ENCODE measurements around the gene ONECUT1.

Gene ONECUT1

GRCh38 chr15:52733696-52734255 is 56.4 kb downstream of the ONECUT1 start:
- no peak for DNase-seq (ENCODE audit: low spot score)

- no peak for DNase-seq (ENCODE audit: low spot score)
Measured at GRCh38 chr15:52733088-52733487, 57.0 kb downstream of the ONECUT1 start.

GRCh38 chr15:52732551-52732950 is 57.6 kb downstream of the ONECUT1 start:
- no peak for DNase-seq (ENCODE audit: low spot score)

- no peak for DNase-seq (ENCODE audit: low spot score)
Measured at GRCh38 chr15:52731732-52732470, 58.2 kb downstream of the ONECUT1 start.

- DNase-seq (ENCODE audit: low spot score) = no peak
Measured at GRCh38 chr15:52731004-52731403, 59.1 kb downstream of the ONECUT1 start.

- no peak for DNase-seq (ENCODE audit: low spot score)
Measured at GRCh38 chr15:52730594-52730993, 59.5 kb downstream of the ONECUT1 start.

GRCh38 chr15:52730173-52730572 is 60.0 kb downstream of the ONECUT1 start:
- DNase-seq (ENCODE audit: low spot score) = no peak

- no peak for DNase-seq (ENCODE audit: low spot score)
Measured at GRCh38 chr15:52728899-52729298, 61.2 kb downstream of the ONECUT1 start.

GRCh38 chr15:52727815-52728214 is 62.3 kb downstream of the ONECUT1 start:
- no peak for DNase-seq (ENCODE audit: low spot score)

- DNase-seq (ENCODE audit: low spot score) = no peak
Measured at GRCh38 chr15:52726195-52726594, 63.9 kb downstream of the ONECUT1 start.

- DNase-seq (ENCODE audit: low spot score) = no peak
Measured at GRCh38 chr15:52718551-52718950, 71.6 kb downstream of the ONECUT1 start.

- DNase-seq (ENCODE audit: low spot score) = no peak
Measured at GRCh38 chr15:52717924-52718323, 72.2 kb downstream of the ONECUT1 start.

GRCh38 chr15:52717481-52717880 is 72.7 kb downstream of the ONECUT1 start:
- no peak for DNase-seq (ENCODE audit: low spot score)

GRCh38 chr15:52716536-52716935 is 73.6 kb downstream of the ONECUT1 start:
- no peak for DNase-seq (ENCODE audit: low spot score)

GRCh38 chr15:52715411-52715810 is 74.7 kb downstream of the ONECUT1 start:
- no peak for DNase-seq (ENCODE audit: low spot score)

- no peak for DNase-seq (ENCODE audit: low spot score)
Measured at GRCh38 chr15:52714968-52715367, 75.2 kb downstream of the ONECUT1 start.

- no peak for DNase-seq (ENCODE audit: low spot score)
Measured at GRCh38 chr15:52710708-52711389, 79.3 kb downstream of the ONECUT1 start.

- DNase-seq (ENCODE audit: low spot score) = no peak
Measured at GRCh38 chr15:52710050-52710707, 80.0 kb downstream of the ONECUT1 start.

GRCh38 chr15:52709187-52709981 is 80.8 kb downstream of the ONECUT1 start:
- DNase-seq (ENCODE audit: low spot score) = peak; percentile 50
